Neural progenitor cell (in vitro differentiated cells): Measurements from ENCODE around the gene CERT1. TPM values are rescaled to one million over a fixed set of nuclear protein-coding genes. Genes with fewer than 3 reads are reported as not detected.

ENCODE experiments used
- DNase-seq: peaks from one replicate; pipeline ENCODE4 v3.0.0-alpha.2; 2016; ENCODE audit warnings: low spot score
- H2AFZ ChIP-seq: fragments of 200-600 bp; sonication (generic); replicated peaks from 2 replicates; pipeline ENCODE4 v1.6.1; 2016; ENCODE audit warnings: antibody characterized with exemption
- H3F3A ChIP-seq: fragments of 200-600 bp; sonication (generic); 2 replicates; pipeline ENCODE4 v1.6.1; 2016; ENCODE audit warnings: antibody characterized with exemption, low read depth
- H3K27ac ChIP-seq: fragments of 200-600 bp; sonication (generic); 2 replicates; pipeline ENCODE4 v1.5.1; 2016; ENCODE audit warnings: mild to moderate bottlenecking
- H3K27me3 ChIP-seq: fragments of 200-600 bp; sonication (generic); 2 replicates; pipeline ENCODE4 v1.6.1; 2016; ENCODE audit warnings: mild to moderate bottlenecking, moderate library complexity
- H3K36me3 ChIP-seq: fragments of 200-600 bp; sonication (generic); 2 replicates; pipeline ENCODE4 v1.5.1; 2016
- H3K4me1 ChIP-seq: fragments of 200-600 bp; sonication (generic); 2 replicates; pipeline ENCODE4 v1.6.1; 2016; ENCODE audit warnings: mixed run types
- H3K4me2 ChIP-seq: fragments of 200-600 bp; sonication (generic); 2 replicates; pipeline ENCODE4 v1.6.1; 2016
- H3K4me3 ChIP-seq: fragments of 200-600 bp; sonication (generic); 2 replicates; pipeline ENCODE4 v1.5.1; 2016
- H3K79me2 ChIP-seq: fragments of 200-600 bp; sonication (generic); 2 replicates; pipeline ENCODE4 v1.6.1; 2016; ENCODE audit warnings: low read depth
- H3K9ac ChIP-seq: fragments of 200-600 bp; sonication (generic); 2 replicates; pipeline ENCODE4 v1.6.1; 2016
- H3K9me3 ChIP-seq: fragments of 200-600 bp; sonication (generic); 2 replicates; pipeline ENCODE4 v1.5.1; 2016; ENCODE audit warnings: low read depth
- H4K20me1 ChIP-seq: fragments of 200-600 bp; sonication (generic); 2 replicates; pipeline ENCODE4 v1.6.1; 2016; ENCODE audit warnings: low read depth
- H3K27ac Mint-ChIP-seq: 3 replicates; pipeline ENCODE4 v1.8.0; 2021; ENCODE audit warnings: mixed read lengths
- H3K27me3 Mint-ChIP-seq: 2 replicates; pipeline ENCODE4 v1.8.0; 2022; ENCODE audit warnings: low read depth, mild to moderate bottlenecking, inconsistent platforms, moderate library complexity, mixed read lengths; ENCODE audit not compliant: insufficient read depth
- H3K36me3 Mint-ChIP-seq: 3 replicates; pipeline ENCODE4 v1.8.0; 2021; ENCODE audit warnings: mixed read lengths
- H3K4me1 Mint-ChIP-seq: 3 replicates; pipeline ENCODE4 v1.8.0; 2021; ENCODE audit warnings: mixed read lengths
- H3K4me3 Mint-ChIP-seq: 3 replicates; pipeline ENCODE4 v1.8.0; 2021; ENCODE audit warnings: mild to moderate bottlenecking, moderate library complexity, mixed read lengths
- H3K9me3 Mint-ChIP-seq: 3 replicates; pipeline ENCODE4 v1.8.0; 2020; ENCODE audit warnings: mixed read lengths
- EZH2 ChIP-seq: fragments of 200-600 bp; sonication (generic); IDR thresholded peaks from 2 replicates; pipeline ENCODE4 v1.6.1; 2017; ENCODE audit warnings: antibody characterized with exemption, mild to moderate bottlenecking, moderate library complexity
- EZH2phosphoT487 ChIP-seq: fragments of 200-600 bp; sonication (generic); IDR thresholded peaks from 2 replicates; pipeline ENCODE4 v1.6.1; 2017; ENCODE audit warnings: antibody characterized with exemption
- total RNA-seq: library from RNA; depleted of rRNA; stranded (reverse); fragments of >200 nt; gene quantifications from 2 replicates; pipeline ENCODE4 v1.2.3, GENCODE V29; 2015; ENCODE audit warnings: low replicate concordance
- TF ChIP-seq, protein P1 (sequence below): fragments of 200-600 bp; sonication (generic); IDR thresholded peaks from 2 replicates; pipeline ENCODE4 v1.5.1; 2017; ENCODE audit warnings: antibody characterized with exemption, mild to moderate bottlenecking

CERT1 gene
- total RNA-seq, 1 donor from 2014 or later, result 50.4 TPM

GRCh38 chr5:75532190-75532589, 20.8 kb upstream of the CERT1 start:
- H3K27me3 Mint-ChIP-seq, result no peaks in the 10 kb centered on the region
- Histone ChIP-seq H3K27ac (no peak overlapping the region), H3K9me3 (no peaks in the 10 kb centered on the region), H2AFZ (no peak overlapping the region), H3K4me3 (no peak overlapping the region), H3K36me3 (no peaks in the 10 kb centered on the region), H4K20me1 (no peaks in the 10 kb centered on the region), H3K4me1 (peaks cover 3% of the 10 kb centered on the region), H3F3A (no peaks in the 10 kb centered on the region), H3K27me3 (no peaks in the 10 kb centered on the region), H3K4me2 (no peak overlapping the region), H3K9ac (no peak overlapping the region), H3K79me2 (peaks cover 43% of the 10 kb centered on the region)
- no peak for DNase-seq
- H3K4me1 Mint-ChIP-seq, result peaks cover 4% of the 10 kb centered on the region
- no peak overlapping the region for H3K27ac Mint-ChIP-seq
- H3K36me3 Mint-ChIP-seq, result peaks cover 34% of the 10 kb centered on the region
- peaks cover 43% of the 10 kb centered on the region for H3K9me3 Mint-ChIP-seq
- TF ChIP-seq, protein P1, sequence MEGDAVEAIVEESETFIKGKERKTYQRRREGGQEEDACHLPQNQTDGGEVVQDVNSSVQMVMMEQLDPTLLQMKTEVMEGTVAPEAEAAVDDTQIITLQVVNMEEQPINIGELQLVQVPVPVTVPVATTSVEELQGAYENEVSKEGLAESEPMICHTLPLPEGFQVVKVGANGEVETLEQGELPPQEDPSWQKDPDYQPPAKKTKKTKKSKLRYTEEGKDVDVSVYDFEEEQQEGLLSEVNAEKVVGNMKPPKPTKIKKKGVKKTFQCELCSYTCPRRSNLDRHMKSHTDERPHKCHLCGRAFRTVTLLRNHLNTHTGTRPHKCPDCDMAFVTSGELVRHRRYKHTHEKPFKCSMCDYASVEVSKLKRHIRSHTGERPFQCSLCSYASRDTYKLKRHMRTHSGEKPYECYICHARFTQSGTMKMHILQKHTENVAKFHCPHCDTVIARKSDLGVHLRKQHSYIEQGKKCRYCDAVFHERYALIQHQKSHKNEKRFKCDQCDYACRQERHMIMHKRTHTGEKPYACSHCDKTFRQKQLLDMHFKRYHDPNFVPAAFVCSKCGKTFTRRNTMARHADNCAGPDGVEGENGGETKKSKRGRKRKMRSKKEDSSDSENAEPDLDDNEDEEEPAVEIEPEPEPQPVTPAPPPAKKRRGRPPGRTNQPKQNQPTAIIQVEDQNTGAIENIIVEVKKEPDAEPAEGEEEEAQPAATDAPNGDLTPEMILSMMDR, result no peak
- no peak for TF ChIP-seq EZH2phosphoT487
- no peak overlapping the region for H3K4me3 Mint-ChIP-seq

- H3K27me3 Mint-ChIP-seq, result no peaks in the 10 kb centered on the region
- Histone ChIP-seq H3K9ac (no peak overlapping the region), H3K79me2 (peaks cover 47% of the 10 kb centered on the region), H3K27me3 (no peaks in the 10 kb centered on the region), H2AFZ (no peak overlapping the region), H3F3A (no peaks in the 10 kb centered on the region), H3K4me1 (peaks cover 9% of the 10 kb centered on the region), H3K4me2 (no peak overlapping the region), H3K36me3 (no peaks in the 10 kb centered on the region), H3K9me3 (no peaks in the 10 kb centered on the region), H4K20me1 (no peaks in the 10 kb centered on the region), H3K4me3 (no peak overlapping the region), H3K27ac (no peak overlapping the region)
- TF ChIP-seq, protein P1, result no peak
- TF ChIP-seq EZH2 (no peak), EZH2phosphoT487 (no peak)
- H3K4me3 Mint-ChIP-seq, result no peak overlapping the region
- DNase-seq, result no peak
- H3K9me3 Mint-ChIP-seq, result peaks cover 24% of the 10 kb centered on the region
- peaks cover 23% of the 10 kb centered on the region for H3K36me3 Mint-ChIP-seq
- H3K27ac Mint-ChIP-seq, result no peak overlapping the region
- peaks cover 4% of the 10 kb centered on the region for H3K4me1 Mint-ChIP-seq
These were observed 17.8 kb upstream of the CERT1 start for GRCh38 chr5:75529185-75529584.

GRCh38 chr5:75526070-75526469, 14.6 kb upstream of the CERT1 start:
- no peak overlapping the region for H3K9ac ChIP-seq
- TF ChIP-seq EZH2 (no peak), EZH2phosphoT487 (no peak)
- TF ChIP-seq, protein P1, result no peak
- H3K27me3 ChIP-seq, result no peaks in the 10 kb centered on the region
- H3K79me2 ChIP-seq, result peaks cover 44% of the 10 kb centered on the region
- no peak for DNase-seq
- no peaks in the 10 kb centered on the region for H4K20me1 ChIP-seq
- H3F3A ChIP-seq, result no peaks in the 10 kb centered on the region
- H3K27ac ChIP-seq, result no peak overlapping the region
- Mint-ChIP-seq H3K36me3 (peaks cover 19% of the 10 kb centered on the region), H3K4me3 (no peak overlapping the region), H3K4me1 (peaks cover 4% of the 10 kb centered on the region), H3K27me3 (no peaks in the 10 kb centered on the region), H3K9me3 (peaks cover 17% of the 10 kb centered on the region), H3K27ac (no peak overlapping the region)
- no peak overlapping the region for H3K4me3 ChIP-seq
- H3K4me1 ChIP-seq, result peaks cover 11% of the 10 kb centered on the region
- H3K9me3 ChIP-seq, result peaks cover 7% of the 10 kb centered on the region
- no peaks in the 10 kb centered on the region for H3K36me3 ChIP-seq
- H3K4me2 ChIP-seq, result no peak overlapping the region
- H2AFZ ChIP-seq, result no peak overlapping the region
